Tracheal epithelial cell (primary cell): ENCODE measurements around the gene KRTAP20-3. TPM values are rescaled to one million over a fixed set of nuclear protein-coding genes. Genes with fewer than 3 reads are reported as not detected.

Source experiments
- total RNA-seq: library from RNA; depleted of rRNA; stranded (reverse); fragments of >200 nt; gene quantifications from 2 replicates; pipeline ENCODE4 v1.2.1, GENCODE V29; 2014

Gene KRTAP20-3
- total RNA-seq = not detected in 2 replicates

DNA sequence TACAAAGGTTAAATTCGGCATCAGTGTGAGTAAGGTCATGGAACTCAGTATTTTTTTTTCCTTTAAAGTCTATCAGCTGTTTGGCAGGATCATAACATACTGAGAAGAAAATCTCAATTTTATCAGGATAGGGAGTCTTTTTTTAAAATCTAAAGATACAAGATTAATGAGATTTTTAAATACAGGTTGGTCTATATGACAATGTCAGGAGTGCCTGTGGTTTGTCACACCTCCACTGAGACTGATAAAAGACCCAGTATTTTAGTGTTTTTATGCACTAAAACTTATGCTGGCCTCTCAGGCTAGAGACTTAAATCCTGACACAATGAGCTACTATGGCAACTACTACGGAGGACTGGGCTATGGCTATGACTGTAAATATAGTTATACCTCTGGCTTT, at the start of gene KRTAP20-3:
KRTAP20-3 (plus strand) TSS at position 301 of the 400 bp plus-strand sequence.

DNA sequence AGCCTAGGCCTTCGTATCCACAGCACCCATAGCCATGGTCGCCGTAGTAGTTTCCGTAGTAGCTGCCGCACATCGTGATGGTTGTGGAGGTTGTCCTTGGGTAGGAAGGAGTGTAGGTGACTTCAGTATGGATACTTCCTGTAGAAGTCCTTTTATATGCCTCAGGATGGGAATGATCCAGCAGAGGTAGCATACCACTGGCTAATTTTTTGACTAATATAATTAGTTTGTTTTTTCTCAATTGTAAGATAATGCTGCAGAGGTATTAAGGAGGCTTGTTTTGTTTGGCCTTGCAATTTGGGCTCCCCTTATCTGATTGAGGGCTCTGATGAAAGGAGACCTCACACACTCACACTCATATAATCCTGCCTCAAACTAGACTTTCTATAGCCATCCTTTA, 43.9 kb upstream of the KRTAP20-3 start, which contains the start of gene KRTAP6-2:
KRTAP6-2 (minus strand) TSS at position 101 of the 400 bp plus-strand sequence; CDS start at position 73, 28 bp downstream.

DNA sequence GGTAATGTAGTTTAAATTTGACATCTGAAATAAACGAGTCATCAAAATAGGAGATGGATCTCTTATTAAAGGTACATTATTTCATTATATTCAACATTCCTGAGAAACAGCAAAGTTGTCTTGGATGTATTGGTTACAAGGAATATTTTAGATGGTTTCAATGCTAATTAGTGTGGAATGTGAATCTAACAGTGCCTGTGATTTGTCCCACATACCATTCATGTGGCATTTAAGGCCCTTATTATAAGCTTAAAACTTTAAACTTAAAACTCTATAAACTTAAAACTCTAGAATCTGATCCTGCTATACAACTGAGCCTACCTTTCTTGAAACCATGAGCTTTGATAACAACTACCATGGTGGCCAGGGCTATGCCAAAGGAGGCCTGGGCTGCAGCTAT, 41.9 kb upstream of the KRTAP20-3 start, which contains the start of gene KRTAP22-1:
KRTAP22-1 (plus strand) TSS at position 301 of the 400 bp plus-strand sequence.

DNA sequence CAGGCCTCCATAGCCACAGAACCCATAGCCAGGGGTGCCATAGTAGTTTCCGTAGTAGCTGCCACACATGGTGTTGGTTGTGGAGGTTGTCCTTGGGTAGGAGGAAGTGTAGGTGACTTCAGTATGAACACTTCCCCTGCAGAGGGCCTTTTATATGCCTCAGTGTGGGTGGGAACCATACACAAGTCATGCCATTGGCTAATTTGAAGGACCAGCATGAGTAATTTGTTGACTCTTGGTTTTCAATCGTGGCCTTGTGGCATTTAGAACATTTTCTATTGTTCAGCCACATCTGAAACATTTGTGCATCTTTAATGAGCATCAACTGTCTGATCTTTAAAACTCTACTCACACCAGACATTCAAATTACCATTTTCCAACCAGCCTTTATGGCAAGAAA, 28.8 kb upstream of the KRTAP20-3 start, which contains the start of gene KRTAP6-1:
KRTAP6-1 (minus strand) TSS at position 95 of the 400 bp plus-strand sequence; CDS start at position 69, 26 bp downstream.

DNA sequence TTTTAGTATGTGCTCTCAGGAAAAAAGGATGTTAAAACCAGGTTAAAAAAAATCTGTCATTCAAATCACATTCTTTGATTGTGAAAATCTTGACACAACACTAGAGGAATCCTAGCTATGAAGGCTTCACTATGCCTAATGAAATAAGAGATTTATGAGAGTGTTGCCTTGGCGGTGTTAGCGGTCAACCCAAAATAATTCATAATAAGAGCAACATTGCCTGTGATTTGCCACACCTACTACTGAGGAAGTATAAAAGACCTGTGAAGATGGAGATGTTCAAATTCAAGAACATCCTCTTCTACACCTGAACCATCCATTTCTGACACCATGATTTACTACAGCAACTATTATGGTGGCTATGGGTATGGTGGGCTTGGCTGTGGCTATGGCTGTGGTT, 26.5 kb upstream of the KRTAP20-3 start, which contains the start of gene KRTAP20-1:
KRTAP20-1 (plus strand) TSS at position 301 of the 400 bp plus-strand sequence; CDS start at position 331, 30 bp downstream.

DNA sequence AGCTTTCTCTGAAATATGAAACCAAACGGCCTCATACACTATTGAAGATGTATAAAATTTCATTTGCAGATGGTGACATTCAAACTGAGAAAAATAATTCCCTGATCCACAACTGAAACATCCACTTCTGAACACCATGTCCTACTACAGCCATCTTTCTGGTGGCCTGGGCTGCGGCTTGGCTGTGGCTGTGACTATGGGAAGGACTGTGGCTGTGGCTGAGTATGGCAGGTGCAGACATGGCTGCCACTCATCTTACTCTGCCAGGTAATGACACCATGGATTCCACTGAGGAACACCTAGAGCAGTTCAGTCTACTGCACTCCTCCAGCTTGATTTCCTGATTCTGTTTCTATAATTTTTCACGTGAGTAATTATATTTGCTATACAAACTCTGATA, 22.1 kb upstream of the KRTAP20-3 start, which contains the start of gene KRTAP20-4:
KRTAP20-4 (plus strand) TSS at position 106 of the 400 bp plus-strand sequence.

DNA sequence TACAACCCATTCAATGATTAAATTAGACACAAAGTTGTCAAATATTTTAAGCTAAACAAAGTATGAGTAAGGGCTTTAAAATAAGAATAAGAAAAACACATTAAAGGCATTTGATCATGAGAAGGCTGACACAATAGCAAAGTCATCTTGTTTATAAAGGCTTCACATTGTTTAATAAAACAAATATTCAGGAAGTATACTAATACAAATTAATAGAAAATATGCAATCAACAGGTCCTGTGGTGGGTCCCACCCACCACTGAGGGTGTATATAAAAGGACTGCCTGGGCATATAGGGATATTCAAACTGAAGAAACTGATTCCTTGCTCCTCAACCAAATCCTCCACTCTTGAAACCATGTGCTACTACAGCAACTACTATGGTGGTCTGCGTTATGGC, 7.8 kb upstream of the KRTAP20-3 start, which contains the start of gene KRTAP20-2:
KRTAP20-2 (plus strand) TSS at position 301 of the 400 bp plus-strand sequence; CDS start at position 359, 58 bp downstream.

Other genes starting within 250 kb of the KRTAP20-3 start
- not detected in 2 replicates for gene KRTAP13-1, start 246.8 kb upstream of the KRTAP20-3 start, total RNA-seq
- gene KRTAP13-3, start 216.9 kb upstream of the KRTAP20-3 start, total RNA-seq = not detected in 2 replicates
- gene KRTAP13-4, start 212.6 kb upstream of the KRTAP20-3 start, total RNA-seq = not detected in 2 replicates
- not detected in 2 replicates for gene KRTAP15-1, start 202.6 kb upstream of the KRTAP20-3 start, total RNA-seq
- 0.24 TPM in 1 of 2 replicates, not detected in the other for gene KRTAP19-1, start 162.5 kb upstream of the KRTAP20-3 start, total RNA-seq
- gene KRTAP19-2, start 155.4 kb upstream of the KRTAP20-3 start, total RNA-seq = not detected in 2 replicates
- not detected in 2 replicates for gene KRTAP19-3, start 150.9 kb upstream of the KRTAP20-3 start, total RNA-seq
- not detected in 2 replicates for gene KRTAP19-4, start 145.7 kb upstream of the KRTAP20-3 start, total RNA-seq
- gene KRTAP19-5, start 140.7 kb upstream of the KRTAP20-3 start, total RNA-seq = not detected in 2 replicates
- not detected in 2 replicates for gene KRTAP19-6, start 101.0 kb upstream of the KRTAP20-3 start, total RNA-seq
- not detected in 2 replicates for gene KRTAP19-7, start 81.5 kb upstream of the KRTAP20-3 start, total RNA-seq
- not detected in 2 replicates for gene KRTAP22-2, start 52.5 kb upstream of the KRTAP20-3 start, total RNA-seq
- gene KRTAP6-3, start 50.4 kb upstream of the KRTAP20-3 start, total RNA-seq = not detected in 2 replicates
- not detected in 2 replicates for gene KRTAP6-2, start 44.0 kb upstream of the KRTAP20-3 start, total RNA-seq
- not detected in 2 replicates for gene KRTAP22-1, start 41.8 kb upstream of the KRTAP20-3 start, total RNA-seq
- not detected in 2 replicates for gene KRTAP6-1, start 28.9 kb upstream of the KRTAP20-3 start, total RNA-seq
- gene KRTAP20-1, start 26.4 kb upstream of the KRTAP20-3 start, total RNA-seq = not detected in 2 replicates
- not detected in 2 replicates for gene KRTAP20-4, start 22.2 kb upstream of the KRTAP20-3 start, total RNA-seq
- not detected in 2 replicates for gene KRTAP20-2, start 7.7 kb upstream of the KRTAP20-3 start, total RNA-seq
- gene KRTAP21-3, start 75.9 kb downstream of the KRTAP20-3 start, total RNA-seq = not detected in 2 replicates
- gene KRTAP21-2, start 104.4 kb downstream of the KRTAP20-3 start, total RNA-seq = not detected in 2 replicates
- gene KRTAP21-1, start 112.6 kb downstream of the KRTAP20-3 start, total RNA-seq = not detected in 2 replicates
- not detected in 2 replicates for gene KRTAP8-1, start 170.4 kb downstream of the KRTAP20-3 start, total RNA-seq
- not detected in 2 replicates for gene KRTAP7-1, start 186.9 kb downstream of the KRTAP20-3 start, total RNA-seq
- not detected in 2 replicates for gene KRTAP11-1, start 238.7 kb downstream of the KRTAP20-3 start, total RNA-seq